GF-D8 (cell line): ENCODE data around the gene MYLK.

Source experiments
- DNase-seq: peaks from one replicate; lab custom pipeline; 2025; lab: John Stamatoyannopoulos, UW

Gene MYLK

GRCh38 chr3:123769356-123769743 lies 114.8 kb downstream of the MYLK start:
- DNase-seq, result no peak

- DNase-seq, result no peak
These were observed 115.4 kb downstream of the MYLK start for GRCh38 chr3:123768480-123769355.

- DNase-seq, result no peak
These were observed 116.4 kb downstream of the MYLK start for GRCh38 chr3:123767564-123768292.

- no peak for DNase-seq
These were observed 117.1 kb downstream of the MYLK start for GRCh38 chr3:123767009-123767372.

GRCh38 chr3:123766193-123767008 lies 117.7 kb downstream of the MYLK start:
- no peak for DNase-seq

- peak; percentile 3 for DNase-seq
These were observed 118.5 kb downstream of the MYLK start for GRCh38 chr3:123765475-123766128.

- DNase-seq, result peak; percentile 7
These were observed 119.5 kb downstream of the MYLK start for GRCh38 chr3:123764647-123765046.

GRCh38 chr3:123762805-123763204 lies 121.3 kb downstream of the MYLK start:
- DNase-seq, result no peak

- DNase-seq, result no peak
These were observed 123.3 kb downstream of the MYLK start for GRCh38 chr3:123760817-123761216.

GRCh38 chr3:123759871-123760270 lies 124.3 kb downstream of the MYLK start:
- peak; percentile 1 for DNase-seq

GRCh38 chr3:123759311-123759710 lies 124.8 kb downstream of the MYLK start:
- no peak for DNase-seq

- no peak for DNase-seq
These were observed 126.0 kb downstream of the MYLK start for GRCh38 chr3:123758081-123758564.

GRCh38 chr3:123757281-123757940 lies 126.7 kb downstream of the MYLK start:
- DNase-seq, result peak; percentile 80

- DNase-seq, result no peak
These were observed 128.6 kb downstream of the MYLK start for GRCh38 chr3:123755501-123755900.

GRCh38 chr3:123755085-123755484 lies 129.0 kb downstream of the MYLK start:
- DNase-seq, result no peak

- no peak for DNase-seq
These were observed 130.8 kb downstream of the MYLK start for GRCh38 chr3:123753286-123753685.

GRCh38 chr3:123752228-123752627 lies 131.9 kb downstream of the MYLK start:
- no peak for DNase-seq

GRCh38 chr3:123751433-123751832 lies 132.7 kb downstream of the MYLK start:
- no peak for DNase-seq

GRCh38 chr3:123750659-123751420 lies 133.3 kb downstream of the MYLK start:
- no peak for DNase-seq

GRCh38 chr3:123750209-123750608 lies 133.9 kb downstream of the MYLK start:
- DNase-seq, result no peak
